ENCODE measurements around the gene RYR2. TPM values are rescaled to one million over a fixed set of nuclear protein-coding genes. Genes with fewer than 3 reads are reported as not detected.

The RYR2 gene
- total RNA-seq, 1 experiment from 2014 or later, result 0.03 TPM

DNA sequence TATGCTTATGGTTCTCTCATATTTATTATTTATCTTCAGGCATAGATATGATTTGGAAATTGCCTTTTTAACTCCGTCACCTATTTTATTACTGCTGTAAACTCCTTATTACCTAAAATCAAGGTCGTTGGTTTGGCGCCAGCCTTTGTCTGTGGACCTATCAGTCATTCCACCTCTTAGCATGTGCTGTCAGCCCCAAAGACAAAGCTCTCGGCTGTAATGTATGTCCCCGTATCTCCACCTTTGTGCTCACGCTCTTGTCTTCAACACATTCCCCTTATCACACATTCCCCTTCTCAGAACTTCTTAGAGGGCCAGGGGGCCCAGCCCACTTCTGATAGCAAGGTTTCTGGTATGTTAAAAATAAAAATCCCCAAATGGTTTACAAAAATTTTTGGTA, 342.2 kb downstream of the RYR2 start:
- Histone ChIP-seq H3K4me1 (ENCODE audit: control insufficient read depth, insufficient read depth, low read length) (no peaks in the 10 kb centered on the region), H3K9me3 (ENCODE audit: control insufficient read depth, insufficient read depth, low read depth, low read length) (no peaks in the 10 kb centered on the region), H3K36me3 (ENCODE audit: control insufficient read depth, insufficient read depth, low read length) (no peaks in the 10 kb centered on the region), H3K27me3 (ENCODE audit: control insufficient read depth, insufficient read depth, low read length) (no peaks in the 10 kb centered on the region), H3K27ac (ENCODE audit: low read length) (no peak overlapping the region), H3K4me3 (ENCODE audit: low read depth in 2 of 2, low read length in 2 of 2) (no peak overlapping the region)
- no TSS peak for BruUV-seq (replicated peaks)
- intact Hi-C loops (cut with micrococcal nuclease; ENCODE audit: unreplicated experiment) (no loop called here), in situ Hi-C loops (cut with HindIII; ENCODE audit: low pct_unique_long_range_greater_than_20kb, low sequenced_read_pairs) (no loop called here)
- ChIA-PET POLR2A (no interaction called here), CTCF (no interaction called here)
- no peak for ATAC-seq
- DNase-seq (ENCODE audit: low read depth, low spot score), result no peak
- TF ChIP-seq POLR2AphosphoS5 (IDR thresholded peaks at IDR 0.05; ENCODE audit: low read depth, low read length) (no peak), TCF7L2 (IDR thresholded peaks at IDR 0.05; ENCODE audit: low read depth, low read length) (no peak), SIN3A (IDR thresholded peaks at IDR 0.05; ENCODE audit: borderline replicate concordance, insufficient read depth, low read depth, low read length) (no peak)
- TF ChIP-seq, protein P1, sequence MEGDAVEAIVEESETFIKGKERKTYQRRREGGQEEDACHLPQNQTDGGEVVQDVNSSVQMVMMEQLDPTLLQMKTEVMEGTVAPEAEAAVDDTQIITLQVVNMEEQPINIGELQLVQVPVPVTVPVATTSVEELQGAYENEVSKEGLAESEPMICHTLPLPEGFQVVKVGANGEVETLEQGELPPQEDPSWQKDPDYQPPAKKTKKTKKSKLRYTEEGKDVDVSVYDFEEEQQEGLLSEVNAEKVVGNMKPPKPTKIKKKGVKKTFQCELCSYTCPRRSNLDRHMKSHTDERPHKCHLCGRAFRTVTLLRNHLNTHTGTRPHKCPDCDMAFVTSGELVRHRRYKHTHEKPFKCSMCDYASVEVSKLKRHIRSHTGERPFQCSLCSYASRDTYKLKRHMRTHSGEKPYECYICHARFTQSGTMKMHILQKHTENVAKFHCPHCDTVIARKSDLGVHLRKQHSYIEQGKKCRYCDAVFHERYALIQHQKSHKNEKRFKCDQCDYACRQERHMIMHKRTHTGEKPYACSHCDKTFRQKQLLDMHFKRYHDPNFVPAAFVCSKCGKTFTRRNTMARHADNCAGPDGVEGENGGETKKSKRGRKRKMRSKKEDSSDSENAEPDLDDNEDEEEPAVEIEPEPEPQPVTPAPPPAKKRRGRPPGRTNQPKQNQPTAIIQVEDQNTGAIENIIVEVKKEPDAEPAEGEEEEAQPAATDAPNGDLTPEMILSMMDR (IDR thresholded peaks at IDR 0.05), result no peak
- TF ChIP-seq, protein P2, sequence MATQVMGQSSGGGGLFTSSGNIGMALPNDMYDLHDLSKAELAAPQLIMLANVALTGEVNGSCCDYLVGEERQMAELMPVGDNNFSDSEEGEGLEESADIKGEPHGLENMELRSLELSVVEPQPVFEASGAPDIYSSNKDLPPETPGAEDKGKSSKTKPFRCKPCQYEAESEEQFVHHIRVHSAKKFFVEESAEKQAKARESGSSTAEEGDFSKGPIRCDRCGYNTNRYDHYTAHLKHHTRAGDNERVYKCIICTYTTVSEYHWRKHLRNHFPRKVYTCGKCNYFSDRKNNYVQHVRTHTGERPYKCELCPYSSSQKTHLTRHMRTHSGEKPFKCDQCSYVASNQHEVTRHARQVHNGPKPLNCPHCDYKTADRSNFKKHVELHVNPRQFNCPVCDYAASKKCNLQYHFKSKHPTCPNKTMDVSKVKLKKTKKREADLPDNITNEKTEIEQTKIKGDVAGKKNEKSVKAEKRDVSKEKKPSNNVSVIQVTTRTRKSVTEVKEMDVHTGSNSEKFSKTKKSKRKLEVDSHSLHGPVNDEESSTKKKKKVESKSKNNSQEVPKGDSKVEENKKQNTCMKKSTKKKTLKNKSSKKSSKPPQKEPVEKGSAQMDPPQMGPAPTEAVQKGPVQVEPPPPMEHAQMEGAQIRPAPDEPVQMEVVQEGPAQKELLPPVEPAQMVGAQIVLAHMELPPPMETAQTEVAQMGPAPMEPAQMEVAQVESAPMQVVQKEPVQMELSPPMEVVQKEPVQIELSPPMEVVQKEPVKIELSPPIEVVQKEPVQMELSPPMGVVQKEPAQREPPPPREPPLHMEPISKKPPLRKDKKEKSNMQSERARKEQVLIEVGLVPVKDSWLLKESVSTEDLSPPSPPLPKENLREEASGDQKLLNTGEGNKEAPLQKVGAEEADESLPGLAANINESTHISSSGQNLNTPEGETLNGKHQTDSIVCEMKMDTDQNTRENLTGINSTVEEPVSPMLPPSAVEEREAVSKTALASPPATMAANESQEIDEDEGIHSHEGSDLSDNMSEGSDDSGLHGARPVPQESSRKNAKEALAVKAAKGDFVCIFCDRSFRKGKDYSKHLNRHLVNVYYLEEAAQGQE (IDR thresholded peaks at IDR 0.05; ENCODE audit: insufficient read depth in 1 of 2, low read depth in 2 of 2, low read length in 1 of 2), result no peak

DNA sequence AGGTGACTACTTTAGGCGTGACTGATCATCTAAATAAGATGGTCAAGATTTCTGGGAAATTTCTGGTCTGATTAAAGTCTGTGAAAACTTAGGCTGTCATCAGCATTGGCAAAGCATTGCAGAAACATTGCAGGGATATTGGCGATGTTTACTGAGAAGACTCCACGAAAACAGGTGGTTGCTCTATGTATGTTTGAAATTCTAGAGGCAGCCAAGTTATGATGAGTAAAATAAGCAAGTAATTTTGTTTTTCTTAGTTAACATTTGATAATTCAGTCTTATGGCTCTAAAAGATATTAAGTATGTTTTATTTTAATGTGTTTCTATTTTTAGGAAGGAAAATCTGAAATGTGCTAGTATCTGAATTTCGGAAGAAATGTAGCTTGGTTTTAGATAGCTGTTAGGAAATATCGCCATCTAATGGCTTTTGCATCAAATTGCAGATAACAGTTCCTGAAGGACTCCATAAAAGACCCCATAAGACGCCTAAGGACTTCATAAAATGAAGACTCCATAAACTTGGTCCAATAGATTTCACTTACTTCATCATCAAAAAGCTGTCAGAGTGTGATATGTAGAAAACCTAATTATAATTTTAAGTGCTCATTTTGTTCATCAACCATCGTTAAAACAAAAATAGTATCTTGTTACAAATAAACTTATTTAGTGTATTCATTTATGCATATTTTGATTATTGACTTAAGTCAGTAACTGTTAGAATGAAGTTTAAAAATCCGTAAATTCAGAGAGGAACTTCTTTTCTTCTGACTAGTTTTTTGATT, 344.6 kb downstream of the RYR2 start:
- intact Hi-C loops (cut with micrococcal nuclease; ENCODE audit: unreplicated experiment) (loop anchor here (2.0 to 5.0 kb wide), 3 partner anchors 520 to 778 kb away; no protein-coding TSS in a partner anchor), in situ Hi-C loops (cut with HindIII; ENCODE audit: low pct_unique_long_range_greater_than_20kb, low sequenced_read_pairs) (no loop called here)
- TF ChIP-seq, protein P1 (IDR thresholded peaks at IDR 0.05), result peak; percentile 82; the same call in 1 of the 2 replicates
- TF ChIP-seq TCF7L2 (IDR thresholded peaks at IDR 0.05; ENCODE audit: low read depth, low read length), result no peak
- H3K4me1 ChIP-seq (ENCODE audit: control insufficient read depth, insufficient read depth, low read length), result no peaks in the 10 kb centered on the region
- no peaks in the 10 kb centered on the region for H3K36me3 ChIP-seq (ENCODE audit: control insufficient read depth, insufficient read depth, low read length)
- no peak overlapping the region for H3K4me3 ChIP-seq (ENCODE audit: low read depth in 2 of 2, low read length in 2 of 2)
- no TSS peak for BruUV-seq (replicated peaks)
- peak; percentile 38 for DNase-seq (ENCODE audit: low read depth, low spot score)
- H3K27me3 ChIP-seq (ENCODE audit: control insufficient read depth, insufficient read depth, low read length), result no peaks in the 10 kb centered on the region
- ATAC-seq, result no peak
- no peak overlapping the region for H3K27ac ChIP-seq (ENCODE audit: low read length)
- ChIA-PET CTCF (interaction anchor here (0.8 to 1.5 kb wide), 3 partner anchors 175 to 627 kb away, joined by 3 to 4 read pairs (median 3); no protein-coding TSS in a partner anchor), POLR2A (interaction anchor here (0.7 kb wide), 1 partner anchor 175 kb away, joined by 3 read pairs; no protein-coding TSS in a partner anchor)
- no peaks in the 10 kb centered on the region for H3K9me3 ChIP-seq (ENCODE audit: control insufficient read depth, insufficient read depth, low read depth, low read length)

All from Panc1 (cell line).